BE2C (cell line): Measurements from ENCODE around the gene NRGN.

Source experiments
- DNase-seq: peaks from one replicate; pipeline ENCODE4 v3.0.0-alpha.2; 2020
- H3K27me3 ChIP-seq: fragments of 250-450 bp; sonication (Bioruptor Pico); 2 replicates; pipeline ENCODE4 v1.5.1; 2020; ENCODE audit warnings: mild to moderate bottlenecking
- H3K36me3 ChIP-seq: fragments of 250-450 bp; sonication (Bioruptor Pico); 2 replicates; pipeline ENCODE4 v1.5.1; 2020; ENCODE audit warnings: mild to moderate bottlenecking
- H3K4me1 ChIP-seq: fragments of 250-450 bp; sonication (Bioruptor Pico); 2 replicates; pipeline ENCODE4 v1.5.1; 2020
- H3K4me3 ChIP-seq: 2 replicates; pipeline ENCODE4 v1.5.1; 2011; ENCODE audit warnings: low read depth, low read length
- H3K9me3 ChIP-seq: fragments of 250-450 bp; sonication (Bioruptor Pico); 2 replicates; pipeline ENCODE4 v1.5.1; 2020
- TF ChIP-seq, protein P1 (sequence below): IDR thresholded peaks from 2 replicates; pipeline ENCODE4 v1.5.1; 2012; ENCODE audit warnings: mild to moderate bottlenecking, low read depth, low read length

Gene NRGN

GRCh38 chr11:124716591-124716990 lies 23.2 kb upstream of the NRGN start:
- Histone ChIP-seq H3K4me3 (no peak overlapping the region), H3K9me3 (no peaks in the 10 kb centered on the region), H3K36me3 (no peaks in the 10 kb centered on the region), H3K27me3 (peaks cover 22% of the 10 kb centered on the region), H3K4me1 (no peaks in the 10 kb centered on the region)
- no peak for DNase-seq
- TF ChIP-seq, protein P1, sequence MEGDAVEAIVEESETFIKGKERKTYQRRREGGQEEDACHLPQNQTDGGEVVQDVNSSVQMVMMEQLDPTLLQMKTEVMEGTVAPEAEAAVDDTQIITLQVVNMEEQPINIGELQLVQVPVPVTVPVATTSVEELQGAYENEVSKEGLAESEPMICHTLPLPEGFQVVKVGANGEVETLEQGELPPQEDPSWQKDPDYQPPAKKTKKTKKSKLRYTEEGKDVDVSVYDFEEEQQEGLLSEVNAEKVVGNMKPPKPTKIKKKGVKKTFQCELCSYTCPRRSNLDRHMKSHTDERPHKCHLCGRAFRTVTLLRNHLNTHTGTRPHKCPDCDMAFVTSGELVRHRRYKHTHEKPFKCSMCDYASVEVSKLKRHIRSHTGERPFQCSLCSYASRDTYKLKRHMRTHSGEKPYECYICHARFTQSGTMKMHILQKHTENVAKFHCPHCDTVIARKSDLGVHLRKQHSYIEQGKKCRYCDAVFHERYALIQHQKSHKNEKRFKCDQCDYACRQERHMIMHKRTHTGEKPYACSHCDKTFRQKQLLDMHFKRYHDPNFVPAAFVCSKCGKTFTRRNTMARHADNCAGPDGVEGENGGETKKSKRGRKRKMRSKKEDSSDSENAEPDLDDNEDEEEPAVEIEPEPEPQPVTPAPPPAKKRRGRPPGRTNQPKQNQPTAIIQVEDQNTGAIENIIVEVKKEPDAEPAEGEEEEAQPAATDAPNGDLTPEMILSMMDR: no peak

DNA sequence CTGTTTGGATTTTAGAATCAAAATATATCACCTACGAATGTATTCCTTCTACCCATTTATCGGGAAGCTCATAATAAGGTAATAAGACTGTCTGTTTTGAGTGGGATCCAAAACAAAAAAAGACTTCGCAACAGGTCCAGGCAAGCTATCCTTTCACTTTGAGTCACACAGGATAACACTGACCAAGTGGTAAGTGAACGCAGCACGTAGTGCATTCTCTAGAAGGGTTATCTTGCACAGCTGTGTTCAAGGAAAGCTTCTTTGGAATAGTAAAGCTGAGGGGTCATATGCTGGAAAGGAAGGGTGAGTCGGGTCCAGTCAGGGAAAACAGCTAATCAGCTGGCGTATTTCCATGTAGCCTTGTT lies 22.3 kb upstream of the NRGN start:
- Histone ChIP-seq H3K9me3 (no peaks in the 10 kb centered on the region), H3K4me3 (no peak overlapping the region), H3K36me3 (no peaks in the 10 kb centered on the region), H3K4me1 (no peaks in the 10 kb centered on the region), H3K27me3 (peaks cover 22% of the 10 kb centered on the region)
- no peak for DNase-seq
- TF ChIP-seq, protein P1: no peak

- peak; percentile 39 for DNase-seq
- Histone ChIP-seq H3K36me3 (no peaks in the 10 kb centered on the region), H3K4me1 (no peaks in the 10 kb centered on the region), H3K4me3 (peak overlapping the region; percentile 49), H3K27me3 (peaks cover 22% of the 10 kb centered on the region), H3K9me3 (no peaks in the 10 kb centered on the region)
- TF ChIP-seq, protein P1: no peak
These were observed 21.7 kb upstream of the NRGN start for GRCh38 chr11:124717786-124718651.

GRCh38 chr11:124718801-124719200 lies 20.9 kb upstream of the NRGN start:
- DNase-seq: no peak
- TF ChIP-seq, protein P1: no peak
- Histone ChIP-seq H3K4me1 (no peaks in the 10 kb centered on the region), H3K27me3 (peaks cover 22% of the 10 kb centered on the region), H3K4me3 (peak overlapping the region; percentile 49; the same call in 1 of the 2 replicates), H3K36me3 (no peaks in the 10 kb centered on the region), H3K9me3 (no peaks in the 10 kb centered on the region)

DNA sequence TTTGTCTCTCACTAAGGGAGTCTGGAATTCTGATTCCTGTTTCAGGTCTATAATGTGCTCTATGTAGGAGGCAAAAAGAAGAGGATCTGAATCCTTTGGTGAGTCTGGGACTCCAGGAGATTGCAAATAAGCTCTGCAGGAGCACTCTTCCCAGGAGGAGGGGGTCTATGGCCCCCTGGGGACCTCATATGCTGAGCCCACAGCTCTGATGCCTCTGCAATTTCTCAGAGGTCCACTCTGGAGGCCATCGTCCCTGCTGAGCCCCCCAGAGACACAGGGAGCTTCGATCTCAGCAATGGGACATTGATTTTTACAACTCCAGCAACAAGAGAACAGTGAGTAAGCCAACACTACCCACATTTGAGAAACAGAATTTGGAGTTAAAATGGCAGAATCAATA lies 20.2 kb upstream of the NRGN start:
- Histone ChIP-seq H3K4me3 (no peak overlapping the region), H3K36me3 (no peaks in the 10 kb centered on the region), H3K9me3 (no peaks in the 10 kb centered on the region), H3K4me1 (no peaks in the 10 kb centered on the region), H3K27me3 (peaks cover 22% of the 10 kb centered on the region)
- TF ChIP-seq, protein P1: no peak
- no peak for DNase-seq

- TF ChIP-seq, protein P1: no peak
- H3K4me3 ChIP-seq: no peak overlapping the region
- no peaks in the 10 kb centered on the region; the same call in 1 of the 2 replicates for H3K4me1 ChIP-seq
- H3K9me3 ChIP-seq: no peaks in the 10 kb centered on the region
- no peaks in the 10 kb centered on the region for H3K36me3 ChIP-seq
- peaks cover 20% of the 10 kb centered on the region for H3K27me3 ChIP-seq
- no peak for DNase-seq
These were observed 17.6 kb upstream of the NRGN start for GRCh38 chr11:124722176-124722575.
